HepG2 (cell line): ENCODE data around the gene RPS6KB1. TPM values are rescaled to one million over a fixed set of nuclear protein-coding genes. Genes with fewer than 3 reads are reported as not detected.
A peak's percentile ranks its signal among the peaks of the same experiment; 100 is the strongest.

Experiments
- ARHGAP35 ChIP-seq: sonication (generic); formaldehyde crosslinking; IDR thresholded peaks from 2 replicates; pipeline ENCODE4 v1.9.0; 2022; ENCODE audit warnings: mild to moderate bottlenecking, inconsistent platforms, moderate library complexity, missing genetic modification reagents, borderline replicate concordance
- BORCS8-MEF2B ChIP-seq: sonication (generic); formaldehyde crosslinking; IDR thresholded peaks from 2 replicates; pipeline ENCODE4 v1.8.0; 2022; ENCODE audit warnings: mild to moderate bottlenecking, missing genetic modification reagents
- CBX5 ChIP-seq: sonication (generic); formaldehyde crosslinking; IDR thresholded peaks from 2 replicates; pipeline ENCODE4 v1.4.0; 2020; ENCODE audit warnings: missing genetic modification reagents, borderline replicate concordance
- FOXA3 ChIP-seq: IDR thresholded peaks from 2 replicates; pipeline ENCODE4 v1.6.1; 2016; ENCODE audit warnings: missing genetic modification reagents, missing compliant biosample characterization
- GATAD1 ChIP-seq: IDR thresholded peaks from 2 replicates; pipeline ENCODE4 v1.6.1; 2016; ENCODE audit warnings: missing genetic modification reagents, missing compliant biosample characterization
- GPN1 ChIP-seq: sonication (generic); formaldehyde crosslinking; IDR thresholded peaks from 2 replicates; pipeline ENCODE4 v1.5.1; 2020; ENCODE audit warnings: missing genetic modification reagents, borderline replicate concordance
- IRF9 ChIP-seq: sonication (generic); formaldehyde crosslinking; IDR thresholded peaks from 2 replicates; pipeline ENCODE4 v1.8.0; 2022; ENCODE audit warnings: missing genetic modification reagents, mild to moderate bottlenecking, borderline replicate concordance
- NAIF1 ChIP-seq: sonication (generic); formaldehyde crosslinking; IDR thresholded peaks from 2 replicates; pipeline ENCODE4 v1.5.0; 2020; ENCODE audit warnings: mild to moderate bottlenecking, missing genetic modification reagents, borderline replicate concordance
- NFYC ChIP-seq: IDR thresholded peaks from 2 replicates; pipeline ENCODE4 v1.6.1; 2016; ENCODE audit warnings: missing genetic modification reagents, missing compliant biosample characterization
- PAXIP1 ChIP-seq: sonication (generic); formaldehyde crosslinking; conservative IDR thresholded peaks from 2 replicates; pipeline ENCODE4 v1.4.0; 2020; ENCODE audit warnings: mild to moderate bottlenecking, missing genetic modification reagents, moderate library complexity
- PITX1 ChIP-seq: sonication (generic); formaldehyde crosslinking; IDR thresholded peaks from 2 replicates; pipeline ENCODE4 v1.5.1; 2020; ENCODE audit warnings: mild to moderate bottlenecking, missing genetic modification reagents
- RARA ChIP-seq: IDR thresholded peaks from 2 replicates; pipeline ENCODE4 v1.6.1; 2016; ENCODE audit warnings: missing genetic modification reagents, missing compliant biosample characterization
- RBM22 ChIP-seq: fragments of 200-400 bp; formaldehyde crosslinking; optimal IDR thresholded peaks from 2 replicates; pipeline ENCODE3; 2017; ENCODE audit warnings: mild to moderate bottlenecking, low read length, moderate library complexity
- SRSF1 ChIP-seq: fragments of 200-400 bp; formaldehyde crosslinking; optimal IDR thresholded peaks from 2 replicates; pipeline ENCODE3; 2017; ENCODE audit warnings: mild to moderate bottlenecking, low read depth, low read length, moderate library complexity
- TCF12 ChIP-seq, 2 experiments: fragments of 450-650 bp in 1 of 2; sonication (generic) in 1 of 2; formaldehyde crosslinking in 1 of 2; IDR thresholded peaks; 2 replicates each; pipeline versions ENCODE4 v1.6.1 to v1.8.0; 2017 to 2022; ENCODE audit warnings: antibody characterized with exemption in 1 of 2, mild to moderate bottlenecking in 1 of 2, missing genetic modification reagents in 1 of 2, moderate library complexity in 1 of 2
- TIGD3 ChIP-seq: sonication (generic); formaldehyde crosslinking; IDR thresholded peaks from 2 replicates; pipeline ENCODE4 v1.5.1; 2020; ENCODE audit warnings: mild to moderate bottlenecking, missing genetic modification reagents, borderline replicate concordance
- TRIM24 ChIP-seq: sonication (generic); formaldehyde crosslinking; IDR thresholded peaks from 2 replicates; pipeline ENCODE4 v1.8.0; 2022; ENCODE audit warnings: mild to moderate bottlenecking, missing genetic modification reagents
- ZBTB25 ChIP-seq: IDR thresholded peaks from 2 replicates; pipeline ENCODE4 v1.6.1; 2018; ENCODE audit warnings: missing genetic modification reagents
- ZMYM2 ChIP-seq: sonication (generic); formaldehyde crosslinking; IDR thresholded peaks from 2 replicates; pipeline ENCODE4 v1.8.0; 2022; ENCODE audit warnings: mild to moderate bottlenecking, missing genetic modification reagents
- ZNF12 ChIP-seq: sonication (generic); formaldehyde crosslinking; IDR thresholded peaks from 2 replicates; pipeline ENCODE4 v1.5.0; 2020; ENCODE audit warnings: missing genetic modification reagents
- ZNF343 ChIP-seq: sonication (generic); formaldehyde crosslinking; IDR thresholded peaks from 2 replicates; pipeline ENCODE4 v1.4.0; 2020; ENCODE audit warnings: mild to moderate bottlenecking, missing genetic modification reagents
- ZNF510 ChIP-seq: sonication (generic); formaldehyde crosslinking; IDR thresholded peaks from 2 replicates; pipeline ENCODE4 v1.4.0; 2020; ENCODE audit warnings: low read depth, mild to moderate bottlenecking, missing genetic modification reagents
- ZNF776 ChIP-seq: sonication (generic); formaldehyde crosslinking; IDR thresholded peaks from 2 replicates; pipeline ENCODE4 v1.4.0; 2020; ENCODE audit warnings: mild to moderate bottlenecking, missing genetic modification reagents
- polyA plus RNA-seq, 8 experiments: library from polyadenylated mRNA; depleted of rRNA in 3 of 8; stranded (reverse) in 7 of 8; unstranded in 1 of 8; fragments of >200 nt; fragmentation: Illumina TruSeq in 4 of 8; extraction: Trizol in 4 of 8; gene quantifications; 2 replicates each; pipeline versions ENCODE4 v1.2.1 to v1.2.3, GENCODE V29; 2011 to 2016; ENCODE audit warnings: low read depth in 4 of 8, missing spikeins in 1 of 8, mixed read lengths in 1 of 8; ENCODE audit not compliant: insufficient read depth in 1 of 8
- total RNA-seq, 5 experiments: library from RNA; depleted of rRNA; stranded (reverse); fragments of >200 nt; fragmentation: Illumina TruSeq; extraction: Trizol; gene quantifications; 2 replicates each; pipeline ENCODE4 v1.2.3, GENCODE V29; 2016; ENCODE audit warnings: low read depth in 1 of 5

The RPS6KB1 gene
- total and polyA plus RNA-seq, 2 of the 13 experiments (the other 11 are each of a cell fraction or from before 2014, with no cell fraction given), result 16.5 to 42.2 TPM

GRCh38 chr17:59964482-59965328, 71.8 kb downstream of the RPS6KB1 start, which contains the start of gene RNFT1 (continued):
- no peak for TF ChIP-seq TIGD3 (CRISPR knock-in tag)
- no peak for TF ChIP-seq ZNF12 (CRISPR knock-in tag)
- TF ChIP-seq PAXIP1 (CRISPR knock-in tag), result no peak
- 0 out of 2 replicates have a peak, but pooled peaks have one; percentile 2 for TF ChIP-seq ZMYM2 (CRISPR knock-in tag)
- no peak for TF ChIP-seq GPN1 (CRISPR knock-in tag)
- TF ChIP-seq BORCS8-MEF2B (CRISPR knock-in tag), result peak; percentile 57; the same call in 1 of the 2 replicates
- TF ChIP-seq ZNF776, result no peak; the same call in 1 of the 2 replicates
- no peak for TF ChIP-seq GATAD1
- no peak for TF ChIP-seq FOXA3 (CRISPR knock-in tag)
- no peak for TF ChIP-seq RBM22
- no peak for TF ChIP-seq CBX5
- TF ChIP-seq NFYC (CRISPR knock-in tag), result no peak
- TF ChIP-seq IRF9 (CRISPR knock-in tag), result peak; percentile 65; the same call in 1 of the 2 replicates
- no peak for TF ChIP-seq SRSF1
- no peak for TF ChIP-seq TRIM24 (CRISPR knock-in tag)
- peak; percentile 52; the same call in 1 of the 2 replicates for TF ChIP-seq ZBTB25 (CRISPR knock-in tag)
- TF ChIP-seq ZNF343 (CRISPR knock-in tag), result no peak
- TF ChIP-seq TCF12 (IDR thresholded peaks at IDR 0.05), result no peak
- peak; percentile 18; the same call in 1 of the 2 replicates for TF ChIP-seq TCF12 (CRISPR knock-in tag; IDR thresholded peaks at IDR 0.05)
- TF ChIP-seq ZNF510 (CRISPR knock-in tag), result no peak
- no peak; the same call in 1 of the 2 replicates for TF ChIP-seq NAIF1 (CRISPR knock-in tag)
- no peak for TF ChIP-seq ARHGAP35 (CRISPR knock-in tag)
- no peak; the same call in 1 of the 2 replicates for TF ChIP-seq RARA (CRISPR knock-in tag)
- no peak for TF ChIP-seq PITX1 (CRISPR knock-in tag)
